ENCODE measurements around the gene PROCR.
"Not testable (repeated sequence)": the region's sequence is repeated elsewhere in the genome, so short reads cannot be mapped to it uniquely, and the experiment has no call there.

Gene PROCR

DNA sequence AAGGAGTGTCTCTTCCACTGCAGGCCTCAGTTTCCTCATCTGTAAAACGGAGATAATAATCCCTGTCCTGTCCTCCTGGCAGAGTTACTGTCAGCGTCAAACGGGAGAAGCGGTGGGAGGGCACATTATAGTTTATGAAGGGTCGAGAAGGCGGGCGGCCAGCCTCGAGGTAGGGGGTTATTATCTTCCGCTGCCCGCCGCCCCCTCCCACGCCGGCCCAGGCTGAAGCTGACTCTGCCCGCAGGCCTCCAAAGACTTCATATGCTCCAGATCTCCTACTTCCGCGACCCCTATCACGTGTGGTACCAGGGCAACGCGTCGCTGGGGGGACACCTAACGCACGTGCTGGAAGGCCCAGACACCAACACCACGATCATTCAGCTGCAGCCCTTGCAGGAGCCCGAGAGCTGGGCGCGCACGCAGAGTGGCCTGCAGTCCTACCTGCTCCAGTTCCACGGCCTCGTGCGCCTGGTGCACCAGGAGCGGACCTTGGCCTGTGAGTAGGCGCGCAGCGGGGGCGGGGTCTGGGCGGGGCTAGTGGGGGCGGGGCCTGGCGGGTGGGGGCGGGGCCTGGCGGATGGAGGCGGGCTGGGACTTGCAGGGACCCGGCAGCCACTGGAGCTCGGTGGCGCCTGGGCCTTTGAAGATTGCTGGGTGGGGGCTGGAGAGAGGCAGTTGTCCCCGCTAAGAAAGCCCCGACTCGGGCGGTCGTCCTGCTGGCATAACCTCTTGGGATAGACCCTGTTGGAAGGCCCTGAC lies 2.8 kb downstream of the PROCR start:
- no peak for TF ChIP-seq CTCF (IDR thresholded peaks at IDR 0.05; ENCODE audit: insufficient read depth, low read depth, low read length, missing control alignments)
- DNase-seq (ENCODE audit: low read depth), result peak; percentile 38
- no peak overlapping the region for H3K4me3 ChIP-seq (ENCODE audit: low read length)

GRCh38 chr20:35176132-35176531 lies 4.3 kb downstream of the PROCR start:
- no peak overlapping the region for H3K4me3 ChIP-seq (ENCODE audit: low read length)
- TF ChIP-seq CTCF (IDR thresholded peaks at IDR 0.05; ENCODE audit: insufficient read depth, low read depth, low read length, missing control alignments), result no peak
- DNase-seq (ENCODE audit: low read depth), result no peak

GRCh38 chr20:35179292-35180212 lies 7.7 kb downstream of the PROCR start:
- H3K4me3 ChIP-seq (ENCODE audit: low read length), result no peak overlapping the region
- TF ChIP-seq CTCF (IDR thresholded peaks at IDR 0.05; ENCODE audit: insufficient read depth, low read depth, low read length, missing control alignments), result no peak
- DNase-seq (ENCODE audit: low read depth), result no peak

GRCh38 chr20:35180266-35180665 lies 8.4 kb downstream of the PROCR start:
- no peak overlapping the region for H3K4me3 ChIP-seq (ENCODE audit: low read length)
- no peak for TF ChIP-seq CTCF (IDR thresholded peaks at IDR 0.05; ENCODE audit: insufficient read depth, low read depth, low read length, missing control alignments)
- DNase-seq (ENCODE audit: low read depth), result no peak

DNA sequence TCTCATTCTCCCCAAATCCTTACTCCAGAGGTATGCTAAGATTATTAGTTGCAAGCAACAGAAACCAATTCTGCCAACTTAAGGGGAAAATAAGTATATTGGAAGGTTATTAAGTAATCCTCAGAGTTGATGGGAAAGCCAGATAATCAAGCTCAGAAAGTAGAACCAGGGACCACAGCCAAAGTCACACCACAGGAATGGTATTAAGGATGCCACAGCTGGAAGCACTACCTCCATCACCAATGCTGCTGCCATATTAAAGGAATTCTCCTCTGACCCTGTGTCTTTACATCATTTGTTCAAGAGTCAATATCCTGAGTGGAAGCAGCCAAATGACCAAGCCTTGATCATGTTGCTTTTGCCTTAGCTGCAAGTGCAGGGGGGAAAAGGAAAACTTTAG lies 9.9 kb downstream of the PROCR start:
- DNase-seq (ENCODE audit: low read depth), result no peak
- no peak overlapping the region for H3K4me3 ChIP-seq (ENCODE audit: low read length)
- TF ChIP-seq CTCF (IDR thresholded peaks at IDR 0.05; ENCODE audit: insufficient read depth, low read depth, low read length, missing control alignments), result no peak

- not testable (repeated sequence) for H3K4me3 ChIP-seq (ENCODE audit: low read length); DNase-seq (ENCODE audit: low read depth)
These were observed 14.9 kb downstream of the PROCR start for GRCh38 chr20:35186691-35187289.

GRCh38 chr20:35187584-35188190 lies 15.8 kb downstream of the PROCR start:
- TF ChIP-seq CTCF (IDR thresholded peaks at IDR 0.05; ENCODE audit: insufficient read depth, low read depth, low read length, missing control alignments), result no peak
- no peak overlapping the region for H3K4me3 ChIP-seq (ENCODE audit: low read length)
- no peak for DNase-seq (ENCODE audit: low read depth)

DNA sequence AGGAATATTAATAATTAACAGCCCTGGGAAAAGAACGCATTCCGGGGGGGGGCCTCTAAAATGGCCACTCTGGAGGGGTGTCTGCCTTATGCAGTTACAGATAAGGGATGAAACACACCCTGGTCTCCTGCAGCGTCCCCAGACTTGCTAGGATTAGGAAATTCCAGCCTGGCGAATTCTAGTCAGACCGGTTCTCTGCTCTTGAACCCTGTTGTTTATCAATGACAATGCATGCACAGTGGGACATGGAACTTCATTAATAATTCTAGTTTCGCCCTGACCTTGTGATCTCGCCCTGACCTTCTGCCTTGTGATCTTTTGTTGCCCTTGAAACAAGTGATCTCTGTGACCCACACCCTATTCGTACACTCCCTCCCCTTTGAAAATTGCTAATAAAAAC lies 17.4 kb downstream of the PROCR start:
- H3K4me3 ChIP-seq (ENCODE audit: low read length); DNase-seq (ENCODE audit: low read depth): not testable (repeated sequence)
